ENCODE data around the gene ATP8B4.
A peak's percentile ranks its signal among the peaks of the same experiment; 100 is the strongest.
"Not testable (repeated sequence)": the region's sequence is repeated elsewhere in the genome, so short reads cannot be mapped to it uniquely, and the experiment has no call there.

ATP8B4 gene

GRCh38 chr15:50119063-50120040 is at the start of gene ATP8B4:
Gene ATP8B4, minus strand, starts transcription at chr15:50119233. Its CDS starts 12,267 bp downstream, at chr15:50106966.
- peak; percentile 7 for DNase-seq

GRCh38 chr15:50168379-50168778 is 49.3 kb upstream of the ATP8B4 start:
- DNase-seq: no peak

DNA sequence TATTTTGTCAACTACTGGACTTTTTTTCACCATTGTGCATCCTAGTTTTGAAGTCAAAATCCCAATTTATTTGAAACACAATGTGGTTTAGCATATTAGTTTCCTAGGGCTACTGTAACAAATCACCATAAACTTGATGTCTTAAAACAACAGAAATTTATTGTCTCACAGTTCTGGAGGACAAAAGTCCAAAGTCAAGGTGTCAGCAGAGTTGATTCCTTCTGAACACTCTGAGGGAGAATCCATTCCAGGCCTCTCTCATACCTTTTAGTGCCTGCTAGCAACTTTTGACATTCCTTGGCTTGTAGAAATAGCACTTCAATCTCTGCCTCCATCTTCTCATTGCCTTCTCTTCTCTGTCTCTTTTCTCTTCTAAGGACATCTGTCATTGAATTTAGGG is 48.1 kb upstream of the ATP8B4 start:
- no peak for DNase-seq

DNA sequence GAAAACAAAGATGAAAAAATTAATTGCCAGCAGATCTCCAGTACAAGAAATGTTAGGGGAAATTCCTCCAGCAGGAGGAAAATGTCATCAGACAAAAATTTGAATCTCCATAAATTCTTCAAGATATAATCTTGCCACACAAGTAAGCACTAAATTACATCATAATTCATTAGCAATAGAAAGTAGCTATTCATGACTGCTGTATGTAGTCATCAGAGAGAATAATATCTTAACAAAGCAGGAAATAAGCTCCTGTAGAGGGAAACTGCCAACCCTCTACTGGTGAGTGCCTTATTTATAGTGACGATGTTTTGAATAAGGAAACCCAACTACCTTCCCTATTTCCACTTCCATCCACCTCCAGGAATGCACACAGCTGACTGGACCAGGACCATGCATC is 47.2 kb upstream of the ATP8B4 start:
- no peak for DNase-seq

- DNase-seq: no peak
Measured at GRCh38 chr15:50164458-50164857, 45.4 kb upstream of the ATP8B4 start.

DNA sequence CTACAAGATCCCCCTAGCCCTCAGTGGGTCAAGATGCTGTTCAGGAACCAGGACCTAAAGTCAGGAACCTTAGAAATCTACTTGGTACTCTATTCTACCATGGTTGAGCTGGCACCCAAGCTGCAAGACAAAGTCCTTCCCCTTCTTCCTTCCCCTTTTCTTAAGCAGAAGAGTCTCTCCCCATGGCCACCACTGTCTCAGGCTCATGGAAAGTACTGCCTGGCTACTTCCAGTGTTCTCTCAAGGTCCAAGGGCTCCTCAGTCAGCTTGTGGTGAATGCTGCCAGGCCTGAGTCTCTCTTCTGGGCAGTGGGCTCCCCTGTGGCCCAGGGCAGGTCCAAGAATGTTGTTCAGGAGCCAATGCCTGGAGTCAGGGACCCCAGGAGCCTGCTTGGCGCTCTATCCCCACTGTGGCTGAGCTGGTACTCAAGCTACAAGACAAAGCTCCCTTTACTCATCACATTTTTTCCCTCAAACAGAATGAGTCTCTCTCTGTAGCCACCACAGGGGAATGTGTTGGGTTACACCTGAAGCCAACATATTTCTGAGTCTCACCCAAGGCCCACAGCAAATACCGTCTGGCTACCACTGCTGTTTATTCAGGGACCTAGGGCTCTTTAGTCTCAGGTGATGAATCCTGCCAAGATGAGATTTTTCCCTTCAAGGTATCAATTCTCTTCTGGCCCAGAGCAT is 44.8 kb upstream of the ATP8B4 start:
- no peak for DNase-seq

GRCh38 chr15:50162969-50163718 is 44.1 kb upstream of the ATP8B4 start:
- DNase-seq: no peak

DNA sequence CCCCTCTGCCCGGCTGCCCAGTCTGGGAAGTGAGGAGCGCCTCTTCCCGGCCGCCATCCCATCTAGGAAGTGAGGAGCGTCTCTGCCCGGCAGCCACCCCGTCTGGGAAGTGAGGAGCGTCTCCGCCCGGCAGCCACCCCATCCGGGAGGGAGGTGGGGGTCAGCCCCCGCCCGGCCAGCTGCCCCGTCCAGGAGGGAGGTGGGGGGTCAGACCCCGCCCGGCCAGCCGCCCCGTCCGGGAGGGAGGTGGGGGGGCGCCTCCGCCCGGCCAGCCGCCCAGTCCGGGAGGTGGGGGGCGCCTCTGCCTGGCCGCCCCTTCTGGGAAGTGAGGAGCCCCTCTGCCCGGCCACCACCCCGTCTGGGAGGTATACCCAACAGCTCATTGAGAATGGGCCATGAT is 39.2 kb upstream of the ATP8B4 start:
- DNase-seq: not testable (repeated sequence)

- DNase-seq: no peak
Measured at GRCh38 chr15:50151476-50151875, 32.4 kb upstream of the ATP8B4 start.

DNA sequence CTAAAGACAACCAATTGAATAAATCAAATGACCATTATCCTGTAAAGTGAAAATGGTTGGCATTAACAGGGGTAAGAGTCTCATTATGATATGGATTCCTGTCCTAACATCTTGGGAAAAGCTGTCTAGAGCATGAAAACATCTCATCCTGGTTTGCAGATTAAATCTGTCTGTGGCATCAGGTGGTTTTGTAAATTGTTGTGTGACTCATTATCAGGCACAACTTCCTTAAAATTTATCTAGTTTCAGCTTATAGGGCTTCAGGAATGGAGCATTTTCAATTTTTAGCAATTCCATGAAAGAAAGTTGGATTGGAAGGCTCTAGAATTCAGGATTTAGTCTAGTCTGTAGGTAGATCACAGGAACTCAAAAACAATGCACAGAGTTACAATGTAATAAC is 31.8 kb upstream of the ATP8B4 start:
- DNase-seq: no peak

- no peak for DNase-seq
Measured at GRCh38 chr15:50150349-50150748, 31.3 kb upstream of the ATP8B4 start.

GRCh38 chr15:50149090-50149489 is 30.1 kb upstream of the ATP8B4 start:
- no peak for DNase-seq

DNA sequence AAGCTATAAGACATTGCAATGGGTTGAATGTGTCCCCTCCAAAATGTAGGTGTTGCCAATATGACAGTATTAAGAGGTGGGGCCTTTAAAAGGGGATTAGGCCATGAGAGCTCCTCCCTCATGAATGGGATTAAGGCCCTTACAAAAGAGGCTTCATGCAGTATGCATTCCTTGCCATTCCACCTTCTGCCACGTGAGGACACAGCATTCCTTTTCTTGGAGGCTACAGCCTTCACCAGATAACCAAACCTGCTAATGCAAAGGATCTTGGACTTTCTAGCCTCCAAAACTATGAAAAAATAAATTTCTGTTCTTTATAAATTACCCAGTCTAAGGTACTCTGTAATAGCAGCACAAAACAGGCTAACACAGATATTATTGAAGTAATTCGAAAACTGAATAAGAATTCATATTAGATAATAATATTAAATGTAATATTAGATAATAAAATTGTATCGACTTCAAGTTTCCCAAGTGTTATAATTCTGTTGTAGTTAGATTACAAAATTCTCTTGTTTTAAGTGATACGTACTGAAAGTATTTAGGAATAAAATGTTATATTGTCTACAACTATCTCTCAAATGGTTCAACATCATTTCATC is 29.4 kb upstream of the ATP8B4 start:
- DNase-seq: peak; percentile 75

GRCh38 chr15:50146632-50147031 is 27.6 kb upstream of the ATP8B4 start:
- no peak for DNase-seq

GRCh38 chr15:50145451-50145872 is 26.4 kb upstream of the ATP8B4 start:
- peak; percentile 94 for DNase-seq

DNA sequence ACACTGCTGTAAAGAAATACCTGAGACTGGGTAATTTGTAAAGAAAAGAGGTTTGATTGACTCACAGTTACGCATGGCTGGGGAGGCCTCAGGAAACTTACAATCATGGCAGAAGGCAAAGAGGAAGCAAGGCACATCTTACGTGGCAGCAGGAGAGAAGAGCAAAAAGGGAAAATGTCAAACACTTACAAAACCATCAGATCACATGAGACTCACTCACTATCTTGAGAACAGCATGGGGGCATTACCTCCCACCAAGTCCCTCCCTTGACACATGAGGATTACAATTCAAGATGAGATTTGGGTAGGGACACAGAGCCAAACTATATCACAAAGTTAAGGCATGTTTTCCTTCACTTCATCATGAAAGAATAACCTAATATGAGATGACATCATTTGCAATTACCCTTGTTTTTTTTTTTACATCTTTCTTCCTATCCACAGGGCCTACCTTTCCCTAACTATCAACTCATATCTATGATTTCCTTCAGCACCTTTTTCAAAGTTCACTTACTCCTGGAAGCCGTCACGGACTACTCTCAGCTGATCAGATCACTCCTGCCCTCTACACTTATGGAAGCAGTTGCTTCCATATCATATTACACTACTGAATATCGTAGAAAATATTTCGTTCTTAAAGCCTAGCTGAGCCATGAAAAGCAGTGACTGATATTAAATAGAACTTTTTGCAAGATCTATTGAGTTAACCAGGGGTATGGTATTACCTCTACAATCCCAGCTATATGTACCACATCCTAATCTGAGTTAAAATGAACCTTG is 25.5 kb upstream of the ATP8B4 start:
- DNase-seq: peak; percentile 7

DNA sequence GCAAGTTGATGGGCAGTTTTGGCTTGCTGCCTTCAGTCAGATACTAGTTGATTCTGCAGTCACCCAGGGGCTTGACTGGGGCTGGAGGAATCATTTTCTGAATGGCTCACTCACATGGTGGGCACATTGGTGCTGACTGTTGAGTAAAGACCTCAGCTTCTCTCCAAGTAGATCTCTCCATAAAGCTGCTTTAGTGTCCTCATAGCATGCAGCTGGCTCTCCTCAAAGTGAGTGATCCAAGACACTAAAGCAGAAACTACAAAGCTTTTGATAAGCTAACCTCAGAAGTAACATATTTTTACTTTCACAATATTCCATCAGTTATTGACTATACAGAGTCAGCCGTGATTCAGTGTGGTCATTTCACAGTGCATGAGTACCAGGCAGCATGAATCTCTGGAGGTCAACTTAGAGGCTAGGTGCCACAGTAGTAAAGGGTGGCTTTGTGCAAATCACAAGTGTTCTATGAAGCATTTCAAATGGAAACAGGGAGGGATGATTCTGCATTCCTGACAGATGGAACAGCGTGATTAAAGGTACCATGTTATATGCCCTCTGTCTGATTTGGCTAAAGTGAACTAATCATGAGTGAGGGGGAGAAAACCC is 24.3 kb upstream of the ATP8B4 start:
- no peak for DNase-seq

GRCh38 chr15:50141856-50142255 is 22.8 kb upstream of the ATP8B4 start:
- DNase-seq: no peak

- no peak for DNase-seq
Measured at GRCh38 chr15:50140983-50141382, 21.9 kb upstream of the ATP8B4 start.

DNA sequence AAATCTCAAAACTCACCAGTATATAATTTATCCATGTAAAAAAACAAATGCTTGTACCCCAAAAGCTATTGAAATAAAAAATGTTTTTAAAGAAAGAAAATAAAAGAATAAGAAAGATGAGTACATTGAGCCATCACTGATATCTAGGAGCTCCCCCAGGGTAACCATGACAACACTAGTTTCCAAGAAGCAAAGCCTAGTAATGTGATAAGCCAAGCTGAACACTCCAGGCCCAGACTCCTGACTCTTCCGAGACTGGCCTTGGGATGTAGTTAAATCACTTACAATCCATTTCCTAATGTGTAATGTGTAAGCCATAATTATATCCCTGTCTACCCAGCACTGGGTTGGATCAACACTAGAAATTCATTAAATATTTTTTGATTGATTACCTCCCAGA is 21.1 kb upstream of the ATP8B4 start:
- peak; percentile 13 for DNase-seq

- DNase-seq: no peak
Measured at GRCh38 chr15:50138391-50138790, 19.4 kb upstream of the ATP8B4 start.

GRCh38 chr15:50137893-50138292 is 18.9 kb upstream of the ATP8B4 start:
- no peak for DNase-seq

Data from eye (tissue), 1 donor.